K562 (cell line): Measurements from ENCODE around the gene AZU1. TPM values are rescaled to one million over a fixed set of nuclear protein-coding genes. Genes with fewer than 3 reads are reported as not detected.

Experiments used
- CCAR2 ChIP-seq: fragments of 200-400 bp; formaldehyde crosslinking; IDR thresholded peaks from 2 replicates; pipeline ENCODE4 v1.6.1; 2017; ENCODE audit warnings: mild to moderate bottlenecking, low read depth, low read length
- HNRNPLL ChIP-seq: fragments of 200-400 bp; formaldehyde crosslinking; IDR thresholded peaks from 2 replicates; pipeline ENCODE4 v1.6.1; 2017; ENCODE audit warnings: low read length, low read depth, mild to moderate bottlenecking; ENCODE audit not compliant: poor library complexity, severe bottlenecking
- KAT7 ChIP-seq: sonication (generic); formaldehyde crosslinking; IDR thresholded peaks from 2 replicates; pipeline ENCODE4 v1.8.0; 2022; ENCODE audit warnings: missing genetic modification reagents, mild to moderate bottlenecking, borderline replicate concordance
- KDM2B ChIP-seq: fragments of 250-450 bp; sonication (Bioruptor Pico); IDR thresholded peaks from 2 replicates; pipeline ENCODE4 v1.8.0; 2021; ENCODE audit warnings: mild to moderate bottlenecking, moderate library complexity
- KDM4B ChIP-seq, 2 experiments: fragments of 450-650 bp in 1 of 2; sonication (generic) in 1 of 2; IDR thresholded peaks; 2 replicates each; pipeline ENCODE4 v1.6.1; 2016 to 2017; ENCODE audit warnings: borderline replicate concordance in 2 of 2, antibody characterized with exemption in 1 of 2, low read depth in 1 of 2, mild to moderate bottlenecking in 1 of 2
- KLF6 ChIP-seq: fragments of 250-450 bp; sonication (Bioruptor Pico); IDR thresholded peaks from 2 replicates; pipeline ENCODE4 v1.4.0; 2020; ENCODE audit warnings: mild to moderate bottlenecking, moderate library complexity, borderline replicate concordance
- MXI1 ChIP-seq: IDR thresholded peaks from 2 replicates; pipeline ENCODE4 v1.6.1; 2011; ENCODE audit warnings: low read depth, mild to moderate bottlenecking, improper control_type of control experiment, low read length
- NONO ChIP-seq, 2 experiments: fragments of 200-400 bp in 1 of 2; fragments of 450-650 bp in 1 of 2; formaldehyde crosslinking in 1 of 2; IDR thresholded peaks; 2 replicates each; pipeline ENCODE4 v1.6.1; 2017; ENCODE audit warnings: low read depth in 2 of 2, mild to moderate bottlenecking in 2 of 2, moderate library complexity in 2 of 2, low read length in 1 of 2
- WHSC1 ChIP-seq: IDR thresholded peaks from one replicate; pipeline ENCODE4 v1.6.1; 2012; ENCODE audit warnings: low read length, control low read depth, inconsistent platforms
- ZNF282 ChIP-seq: sonication (generic); formaldehyde crosslinking; IDR thresholded peaks from 2 replicates; pipeline ENCODE4 v1.8.1; 2023; ENCODE audit warnings: missing genetic modification reagents
- ZNF699 ChIP-seq: fragments of 250-450 bp; sonication (Bioruptor Pico); IDR thresholded peaks from 2 replicates; pipeline ENCODE4 v1.8.0; 2021; ENCODE audit warnings: mild to moderate bottlenecking, moderate library complexity; ENCODE audit not compliant: insufficient replicate concordance
- ZNF75A ChIP-seq: fragments of 450-650 bp; formaldehyde crosslinking; IDR thresholded peaks from 2 replicates; pipeline ENCODE4 v1.4.0; 2020; ENCODE audit warnings: mild to moderate bottlenecking
- ZNF766 ChIP-seq: fragments of 200-800 bp; sonication (Bioruptor generic); conservative IDR thresholded peaks from 2 replicates; pipeline ENCODE4 v1.6.1; 2016; ENCODE audit warnings: missing genetic modification characterization, missing compliant biosample characterization
- polyA plus RNA-seq, 8 experiments: library from polyadenylated mRNA; depleted of rRNA in 4 of 8; stranded (reverse) in 5 of 8; unstranded in 3 of 8; fragments of >200 nt; fragmentation: Nextera tagmentation in 2 of 8; fragmentation: Illumina TruSeq in 1 of 8; extraction: Ambion mirVana in 2 of 8; extraction: Trizol in 1 of 8; gene quantifications; 2 replicates each; pipeline versions ENCODE4 v1.2.1 to v1.2.3, GENCODE V29; 2011 to 2014; ENCODE audit warnings: inconsistent platforms in 1 of 8, missing spikeins in 1 of 8
- total RNA-seq, 7 experiments: library from RNA; depleted of rRNA in 6 of 7; stranded (reverse); fragments of >200 nt in 6 of 7; fragmentation: Illumina TruSeq in 2 of 7; extraction: Trizol in 2 of 7; gene quantifications; 2 replicates each; pipeline versions ENCODE4 v1.2.1 to v1.2.3, GENCODE V29; 2011 to 2021; ENCODE audit warnings: low replicate concordance in 1 of 7
- TF ChIP-seq, protein P1 (sequence below): fragments of 450-650 bp; IDR thresholded peaks from 2 replicates; pipeline ENCODE4 v1.6.1; 2018; ENCODE audit warnings: mild to moderate bottlenecking, low read depth; ENCODE audit not compliant: partially characterized antibody
- TF ChIP-seq, protein P2 (sequence below): fragments of 200-800 bp; sonication (Bioruptor generic); IDR thresholded peaks from 2 replicates; pipeline ENCODE4 v1.6.1; 2017; ENCODE audit warnings: missing genetic modification characterization, missing compliant biosample characterization
- TF ChIP-seq, protein P3 (sequence below): sonication (generic); formaldehyde crosslinking; IDR thresholded peaks from 2 replicates; pipeline ENCODE4 v1.8.1; 2023; ENCODE audit warnings: mild to moderate bottlenecking, missing genetic modification reagents
- TF ChIP-seq, protein P4 (sequence below): sonication (generic); formaldehyde crosslinking; IDR thresholded peaks from 2 replicates; pipeline ENCODE4 v1.8.0; 2023; ENCODE audit warnings: mild to moderate bottlenecking, missing genetic modification reagents

The AZU1 gene
- total and polyA plus RNA-seq, 9 of the 15 experiments (the other 6 are each of a cell fraction or from before 2014, with no cell fraction given), result 0.29 to 1.9 (median 0.59) TPM; not detected in 3

DNA sequence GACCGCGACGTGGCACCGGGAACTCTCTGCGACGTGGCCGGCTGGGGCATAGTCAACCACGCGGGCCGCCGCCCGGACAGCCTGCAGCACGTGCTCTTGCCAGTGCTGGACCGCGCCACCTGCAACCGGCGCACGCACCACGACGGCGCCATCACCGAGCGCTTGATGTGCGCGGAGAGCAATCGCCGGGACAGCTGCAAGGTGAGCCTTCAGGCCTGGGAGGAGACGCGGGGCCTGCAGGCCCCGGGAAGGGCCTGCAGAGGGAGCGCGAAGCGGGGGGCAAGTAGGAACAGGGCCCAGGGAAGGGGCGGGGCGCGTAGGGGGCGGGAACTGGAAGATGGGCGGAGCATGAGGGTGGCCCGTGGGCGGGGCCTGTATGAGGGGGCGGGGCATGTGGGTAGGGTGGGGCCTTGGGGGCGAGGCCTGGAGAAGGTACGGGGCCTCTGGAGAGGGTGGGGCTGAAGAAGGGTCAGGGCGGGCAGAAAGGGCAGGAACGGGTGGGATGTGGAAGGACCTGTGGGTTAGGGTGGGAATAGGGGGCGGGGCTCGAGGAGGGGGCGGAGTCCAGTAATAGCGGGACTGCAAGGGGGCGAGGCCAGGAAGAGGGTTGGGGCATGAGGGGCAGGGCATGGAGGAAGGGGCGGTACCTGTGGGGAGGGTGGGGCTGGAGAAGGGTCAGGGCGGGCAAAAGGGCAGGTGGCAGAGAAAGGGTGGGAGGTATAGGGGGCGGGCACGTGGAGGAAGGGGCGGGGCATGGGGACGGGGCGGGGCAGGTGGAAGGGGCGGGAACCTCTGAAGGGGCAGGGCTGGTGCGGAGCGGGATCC lies 34.3 kb downstream of the AZU1 start (continued):
- TF ChIP-seq, protein P1, sequence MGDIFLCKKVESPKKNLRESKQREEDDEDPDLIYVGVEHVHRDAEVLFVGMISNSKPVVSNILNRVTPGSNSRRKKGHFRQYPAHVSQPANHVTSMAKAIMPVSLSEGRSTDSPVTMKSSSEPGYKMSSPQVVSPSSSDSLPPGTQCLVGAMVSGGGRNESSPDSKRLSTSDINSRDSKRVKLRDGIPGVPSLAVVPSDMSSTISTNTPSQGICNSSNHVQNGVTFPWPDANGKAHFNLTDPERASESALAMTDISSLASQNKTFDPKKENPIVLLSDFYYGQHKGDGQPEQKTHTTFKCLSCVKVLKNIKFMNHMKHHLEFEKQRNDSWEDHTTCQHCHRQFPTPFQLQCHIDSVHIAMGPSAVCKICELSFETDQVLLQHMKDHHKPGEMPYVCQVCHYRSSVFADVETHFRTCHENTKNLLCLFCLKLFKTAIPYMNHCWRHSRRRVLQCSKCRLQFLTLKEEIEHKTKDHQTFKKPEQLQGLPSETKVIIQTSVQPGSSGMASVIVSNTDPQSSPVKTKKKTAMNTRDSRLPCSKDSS, result no peak
- TF ChIP-seq WHSC1, result no peak
- TF ChIP-seq ZNF282 (CRISPR knock-in tag), result no peak
- no peak for TF ChIP-seq ZNF766 (CRISPR knock-in tag)
- 0 out of 2 replicates have a peak, but pooled peaks have one; percentile 52 for TF ChIP-seq MXI1
- peak in 1 of 2 experiments; percentile 51; a peak in 1 of 4 replicates for TF ChIP-seq NONO (IDR thresholded peaks at IDR 0.05; ENCODE audit: low read depth in 2 of 2, low read length in 1 of 2)
- TF ChIP-seq ZNF75A, result no peak
- TF ChIP-seq CCAR2, result no peak
- 0 out of 2 replicates have a peak, but pooled peaks have one; percentile 69 for TF ChIP-seq KAT7
- TF ChIP-seq KDM4B (IDR thresholded peaks at IDR 0.05; ENCODE audit: borderline replicate concordance in 2 of 2, low read depth in 1 of 2), result no peak
- no peak for TF ChIP-seq HNRNPLL
- TF ChIP-seq, protein P2, sequence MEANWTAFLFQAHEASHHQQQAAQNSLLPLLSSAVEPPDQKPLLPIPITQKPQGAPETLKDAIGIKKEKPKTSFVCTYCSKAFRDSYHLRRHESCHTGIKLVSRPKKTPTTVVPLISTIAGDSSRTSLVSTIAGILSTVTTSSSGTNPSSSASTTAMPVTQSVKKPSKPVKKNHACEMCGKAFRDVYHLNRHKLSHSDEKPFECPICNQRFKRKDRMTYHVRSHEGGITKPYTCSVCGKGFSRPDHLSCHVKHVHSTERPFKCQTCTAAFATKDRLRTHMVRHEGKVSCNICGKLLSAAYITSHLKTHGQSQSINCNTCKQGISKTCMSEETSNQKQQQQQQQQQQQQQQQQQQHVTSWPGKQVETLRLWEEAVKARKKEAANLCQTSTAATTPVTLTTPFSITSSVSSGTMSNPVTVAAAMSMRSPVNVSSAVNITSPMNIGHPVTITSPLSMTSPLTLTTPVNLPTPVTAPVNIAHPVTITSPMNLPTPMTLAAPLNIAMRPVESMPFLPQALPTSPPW (CRISPR knock-in tag), result peak; percentile 86
- TF ChIP-seq, protein P3, sequence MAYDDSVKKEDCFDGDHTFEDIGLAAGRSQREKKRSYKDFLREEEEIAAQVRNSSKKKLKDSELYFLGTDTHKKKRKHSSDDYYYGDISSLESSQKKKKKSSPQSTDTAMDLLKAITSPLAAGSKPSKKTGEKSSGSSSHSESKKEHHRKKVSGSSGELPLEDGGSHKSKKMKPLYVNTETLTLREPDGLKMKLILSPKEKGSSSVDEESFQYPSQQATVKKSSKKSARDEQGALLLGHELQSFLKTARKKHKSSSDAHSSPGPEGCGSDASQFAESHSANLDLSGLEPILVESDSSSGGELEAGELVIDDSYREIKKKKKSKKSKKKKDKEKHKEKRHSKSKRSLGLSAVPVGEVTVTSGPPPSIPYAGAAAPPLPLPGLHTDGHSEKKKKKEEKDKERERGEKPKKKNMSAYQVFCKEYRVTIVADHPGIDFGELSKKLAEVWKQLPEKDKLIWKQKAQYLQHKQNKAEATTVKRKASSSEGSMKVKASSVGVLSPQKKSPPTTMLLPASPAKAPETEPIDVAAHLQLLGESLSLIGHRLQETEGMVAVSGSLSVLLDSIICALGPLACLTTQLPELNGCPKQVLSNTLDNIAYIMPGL (CRISPR knock-in tag), result no peak
- peak; percentile 97 for TF ChIP-seq KDM2B (CRISPR knock-in tag)
- no peak for TF ChIP-seq KLF6
- no peak for TF ChIP-seq ZNF699 (CRISPR knock-in tag)
- TF ChIP-seq, protein P4, sequence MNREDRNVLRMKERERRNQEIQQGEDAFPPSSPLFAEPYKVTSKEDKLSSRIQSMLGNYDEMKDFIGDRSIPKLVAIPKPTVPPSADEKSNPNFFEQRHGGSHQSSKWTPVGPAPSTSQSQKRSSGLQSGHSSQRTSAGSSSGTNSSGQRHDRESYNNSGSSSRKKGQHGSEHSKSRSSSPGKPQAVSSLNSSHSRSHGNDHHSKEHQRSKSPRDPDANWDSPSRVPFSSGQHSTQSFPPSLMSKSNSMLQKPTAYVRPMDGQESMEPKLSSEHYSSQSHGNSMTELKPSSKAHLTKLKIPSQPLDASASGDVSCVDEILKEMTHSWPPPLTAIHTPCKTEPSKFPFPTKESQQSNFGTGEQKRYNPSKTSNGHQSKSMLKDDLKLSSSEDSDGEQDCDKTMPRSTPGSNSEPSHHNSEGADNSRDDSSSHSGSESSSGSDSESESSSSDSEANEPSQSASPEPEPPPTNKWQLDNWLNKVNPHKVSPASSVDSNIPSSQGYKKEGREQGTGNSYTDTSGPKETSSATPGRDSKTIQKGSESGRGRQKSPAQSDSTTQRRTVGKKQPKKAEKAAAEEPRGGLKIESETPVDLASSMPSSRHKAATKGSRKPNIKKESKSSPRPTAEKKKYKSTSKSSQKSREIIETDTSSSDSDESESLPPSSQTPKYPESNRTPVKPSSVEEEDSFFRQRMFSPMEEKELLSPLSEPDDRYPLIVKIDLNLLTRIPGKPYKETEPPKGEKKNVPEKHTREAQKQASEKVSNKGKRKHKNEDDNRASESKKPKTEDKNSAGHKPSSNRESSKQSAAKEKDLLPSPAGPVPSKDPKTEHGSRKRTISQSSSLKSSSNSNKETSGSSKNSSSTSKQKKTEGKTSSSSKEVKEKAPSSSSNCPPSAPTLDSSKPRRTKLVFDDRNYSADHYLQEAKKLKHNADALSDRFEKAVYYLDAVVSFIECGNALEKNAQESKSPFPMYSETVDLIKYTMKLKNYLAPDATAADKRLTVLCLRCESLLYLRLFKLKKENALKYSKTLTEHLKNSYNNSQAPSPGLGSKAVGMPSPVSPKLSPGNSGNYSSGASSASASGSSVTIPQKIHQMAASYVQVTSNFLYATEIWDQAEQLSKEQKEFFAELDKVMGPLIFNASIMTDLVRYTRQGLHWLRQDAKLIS (CRISPR knock-in tag), result peak; percentile 78; the same call in 1 of the 2 replicates
